GM12864 (cell line): Measurements from ENCODE around the gene ITSN2.

ENCODE experiments used
- DNase-seq: peaks from one replicate; pipeline ENCODE4 v3.0.0-alpha.2; 2011; ENCODE audit warnings: low read depth
- H3K4me3 ChIP-seq: 2 replicates; pipeline ENCODE4 v1.5.1; 2011; ENCODE audit warnings: mild to moderate bottlenecking, low read depth, low read length, control low read depth
- CTCF ChIP-seq: IDR thresholded peaks from 2 replicates; pipeline ENCODE4 v1.5.1; 2011; ENCODE audit warnings: low read depth, mild to moderate bottlenecking, moderate library complexity, low read length, control low read depth, inconsistent platforms; ENCODE audit errors: missing control alignments

Gene ITSN2

GRCh38 chr2:24353364-24353763 is 7.0 kb downstream of the ITSN2 start:
- TF ChIP-seq CTCF: no peak
- no peak for DNase-seq
- no peak overlapping the region for H3K4me3 ChIP-seq

DNA sequence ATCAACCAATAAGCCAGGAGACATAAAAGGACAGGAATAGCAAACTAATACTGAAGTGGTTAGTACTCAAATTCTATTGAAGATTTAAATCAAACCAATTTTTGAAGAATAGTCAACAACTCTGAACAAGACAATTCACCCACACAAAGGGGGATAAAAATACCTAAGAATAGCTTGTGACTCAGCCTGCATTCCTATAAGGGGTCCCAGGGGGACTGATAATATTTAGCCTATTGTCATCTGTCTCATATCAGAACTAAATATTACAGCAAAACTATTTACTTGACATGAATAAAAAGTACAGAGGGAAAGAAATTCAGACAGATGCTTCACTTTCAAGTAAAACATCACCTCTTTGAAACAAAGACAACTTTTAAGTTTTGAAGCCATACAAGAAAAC is 7.7 kb downstream of the ITSN2 start:
- no peak overlapping the region for H3K4me3 ChIP-seq
- DNase-seq: no peak
- no peak for TF ChIP-seq CTCF

DNA sequence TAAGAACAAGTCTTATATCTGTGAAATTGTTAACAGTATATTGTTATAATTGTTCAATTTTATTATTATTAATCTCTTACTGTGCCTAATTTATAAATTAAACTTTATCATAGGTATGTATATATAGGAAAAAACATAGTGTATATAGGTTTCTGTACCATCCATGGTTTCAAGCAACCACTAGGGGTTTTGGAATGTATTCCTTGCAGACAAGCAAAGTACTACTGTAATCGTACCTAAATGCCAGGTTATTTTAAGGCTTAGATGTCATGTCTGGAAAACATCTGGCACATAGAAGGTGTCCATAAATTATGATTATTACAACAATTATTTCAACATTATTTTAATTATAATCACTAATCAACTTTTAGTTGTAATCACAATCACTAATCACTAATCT is 8.4 kb downstream of the ITSN2 start:
- DNase-seq: no peak
- H3K4me3 ChIP-seq: no peak overlapping the region; the same call in 1 of the 2 replicates
- TF ChIP-seq CTCF: no peak

GRCh38 chr2:24351627-24351938 is 8.8 kb downstream of the ITSN2 start:
- DNase-seq: no peak
- H3K4me3 ChIP-seq: peak overlapping the region; percentile 37; the same call in 1 of the 2 replicates
- no peak for TF ChIP-seq CTCF

GRCh38 chr2:24350826-24351626 is 9.3 kb downstream of the ITSN2 start:
- no peak for DNase-seq
- H3K4me3 ChIP-seq: peak overlapping the region; percentile 37
- no peak for TF ChIP-seq CTCF

DNA sequence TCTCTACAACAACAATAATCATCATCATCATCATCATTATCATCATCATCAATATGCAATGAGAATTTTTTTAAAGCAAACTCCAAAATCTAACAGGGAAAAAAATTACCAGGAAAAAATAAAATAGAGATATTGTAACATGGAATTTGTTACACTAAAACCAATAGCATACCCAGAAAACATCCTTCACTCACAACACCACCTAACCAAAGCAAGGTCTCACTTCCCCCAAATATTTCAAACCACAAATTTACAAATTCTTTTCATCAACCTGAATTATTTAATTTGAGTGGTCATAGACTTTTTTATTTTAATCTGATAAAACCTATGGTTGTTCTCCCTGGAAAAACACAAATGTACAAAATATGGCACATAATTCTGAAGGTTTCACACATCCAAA is 11.2 kb downstream of the ITSN2 start:
- no peak for TF ChIP-seq CTCF
- no peak for DNase-seq
- H3K4me3 ChIP-seq: no peak overlapping the region

DNA sequence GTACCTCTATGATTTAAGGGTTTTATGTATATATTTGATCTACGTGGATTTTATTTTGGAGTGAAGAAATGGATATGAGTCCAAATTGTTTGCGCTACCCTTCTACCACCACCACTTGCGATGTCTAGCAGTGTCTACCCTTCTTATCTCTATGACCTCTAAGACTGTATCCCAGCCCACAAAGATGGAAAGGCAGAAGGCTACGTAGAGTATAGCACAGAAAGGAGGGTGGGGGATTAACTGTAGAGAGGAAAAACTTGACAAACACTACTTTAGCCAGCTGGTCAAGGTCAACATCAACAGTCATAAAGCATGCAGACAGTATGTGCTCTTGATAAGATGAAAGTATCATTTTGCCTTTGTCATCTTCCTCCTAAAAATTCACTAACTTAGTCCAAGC is 14.4 kb downstream of the ITSN2 start:
- no peak overlapping the region for H3K4me3 ChIP-seq
- TF ChIP-seq CTCF: no peak
- no peak for DNase-seq
